PC-9 (cell line): ENCODE measurements around the gene MAZ. TPM values are rescaled to one million over a fixed set of nuclear protein-coding genes. Genes with fewer than 3 reads are reported as not detected.
"Not testable (repeated sequence)": the region's sequence is repeated elsewhere in the genome, so short reads cannot be mapped to it uniquely, and the experiment has no call there.

ENCODE experiments used
- BruUV-seq: library from RNA; stranded (reverse); fragments of 400-500 nt; replicated peaks from 2 replicates; lab custom pipeline; 2021; lab: Mats Ljungman, UMichigan
- CTCF ChIA-PET: fragments of 300-600 bp; sonication (Branson Sonifier 250); formaldehyde crosslinking; loops from one replicate; lab custom pipeline; 2022; ENCODE audit warnings: antibody characterized with exemption; lab: Charles Lee
- POLR2A ChIA-PET: fragments of 300-600 bp; sonication (Branson Sonifier 250); formaldehyde crosslinking; loops from one replicate; lab custom pipeline; 2022; ENCODE audit warnings: antibody characterized with exemption; ENCODE audit not compliant: unreplicated experiment; lab: Charles Lee
- DNase-seq, 2 experiments: peaks; one replicate each; pipeline versions ENCODE4 v3.0.0 to v3.0.0-alpha.2; 2015 to 2022; ENCODE audit warnings: mixed read lengths in 1 of 2
- H2AFZ ChIP-seq: fragments of 200-600 bp; sonication (generic); 2 replicates; pipeline ENCODE4 v1.8.1; 2017; ENCODE audit warnings: antibody characterized with exemption
- H3F3A ChIP-seq: fragments of 200-600 bp; sonication (generic); 2 replicates; pipeline ENCODE4 v1.8.1; 2017; ENCODE audit warnings: antibody characterized with exemption, mild to moderate bottlenecking, low read depth; ENCODE audit not compliant: insufficient read depth
- H3K27ac ChIP-seq: fragments of 200-600 bp; sonication (generic); 2 replicates; pipeline ENCODE4 v1.6.1; 2016; ENCODE audit warnings: mixed run types
- H3K27me3 ChIP-seq: fragments of 200-600 bp; sonication (generic); 2 replicates; pipeline ENCODE4 v1.6.1; 2016; ENCODE audit warnings: low read depth, mixed run types; ENCODE audit not compliant: insufficient read depth
- H3K36me3 ChIP-seq: fragments of 200-600 bp; sonication (generic); 2 replicates; pipeline ENCODE4 v1.6.1; 2016; ENCODE audit warnings: low read depth, mixed run types
- H3K4me1 ChIP-seq: fragments of 200-600 bp; sonication (generic); replicated peaks from 2 replicates; pipeline ENCODE4 v1.6.1; 2016; ENCODE audit warnings: mixed run types; ENCODE audit not compliant: insufficient read depth
- H3K4me2 ChIP-seq: fragments of 200-600 bp; sonication (generic); 2 replicates; pipeline ENCODE4 v1.6.1; 2017; ENCODE audit warnings: mixed run types
- H3K4me3 ChIP-seq: fragments of 200-600 bp; sonication (generic); 2 replicates; pipeline ENCODE4 v1.6.1; 2016; ENCODE audit warnings: mixed run types
- H3K79me2 ChIP-seq: fragments of 200-600 bp; sonication (generic); 2 replicates; pipeline ENCODE4 v1.6.1; 2017; ENCODE audit warnings: low read depth, mixed run types
- H3K9me2 ChIP-seq: fragments of 200-600 bp; sonication (generic); 2 replicates; pipeline ENCODE4 v1.8.1; 2017; ENCODE audit warnings: mild to moderate bottlenecking; ENCODE audit not compliant: insufficient read depth
- H3K9me3 ChIP-seq: fragments of 200-600 bp; sonication (generic); 2 replicates; pipeline ENCODE4 v1.8.1; 2016; ENCODE audit warnings: low read depth; ENCODE audit not compliant: insufficient read depth
- H4K20me1 ChIP-seq: fragments of 200-600 bp; sonication (generic); 2 replicates; pipeline ENCODE4 v1.8.1; 2017; ENCODE audit not compliant: insufficient read depth
- CTCF ChIP-seq: fragments of 200-600 bp; sonication (generic); conservative IDR thresholded peaks from 2 replicates; pipeline ENCODE4 v1.6.1; 2017; ENCODE audit warnings: mixed run types, antibody characterized with exemption, mild to moderate bottlenecking, moderate library complexity
- EZH2 ChIP-seq: fragments of 200-600 bp; sonication (generic); IDR thresholded peaks from 2 replicates; pipeline ENCODE4 v1.8.0; 2017; ENCODE audit warnings: antibody characterized with exemption, low read depth
- intact Hi-C: fragments of 100-400 bp; cut with micrococcal nuclease; formaldehyde crosslinking; loops from one replicate; pipeline ENCODE4 v1.10.0; 2022; ENCODE audit not compliant: unreplicated experiment
- total RNA-seq: library from RNA; stranded (reverse); gene quantifications from 2 replicates; pipeline ENCODE4 v1.2.3, GENCODE V29; 2021

Gene MAZ
- total RNA-seq, 1 experiment from 2014 or later, result 481 TPM

- DNase-seq, result no peak
- ChIA-PET POLR2A (interaction anchor here (0.8 kb wide), 1 partner anchor 59 kb away, joined by 4 read pairs; no protein-coding TSS in a partner anchor), CTCF (interaction anchor here (0.5 to 0.7 kb wide), 2 partner anchors 12 to 1483 kb away, joined by 3 to 6 read pairs; no protein-coding TSS in a partner anchor)
- Histone ChIP-seq H4K20me1 (no peaks in the 10 kb centered on the region), H3K4me2 (peak overlapping the region; percentile 41), H2AFZ (peak overlapping the region; percentile 30; the same call in 1 of the 2 replicates), H3K4me3 (no peak overlapping the region), H3K27ac (peak overlapping the region; percentile 45), H3K4me1 (peaks cover 14% of the 10 kb centered on the region), H3K9me2 (no peaks in the 10 kb centered on the region), H3K27me3 (no peaks in the 10 kb centered on the region), H3K36me3 (no peaks in the 10 kb centered on the region), H3F3A (peaks cover 24% of the 10 kb centered on the region), H3K9me3 (no peaks in the 10 kb centered on the region), H3K79me2 (no peaks in the 10 kb centered on the region)
- TF ChIP-seq EZH2, result no peak
- peak; percentile 39; the same call in 1 of the 2 replicates for TF ChIP-seq CTCF
- no TSS peak for BruUV-seq
- intact Hi-C loops, result no loop called here
Observed at GRCh38 chr16:29757950-29758466, 48.3 kb upstream of the MAZ start.

GRCh38 chr16:29760567-29761279 lies 45.6 kb upstream of the MAZ start:
- Histone ChIP-seq H3K9me2 (no peaks in the 10 kb centered on the region), H3K9me3 (no peaks in the 10 kb centered on the region), H3K79me2 (no peaks in the 10 kb centered on the region), H2AFZ (no peak overlapping the region), H3K4me3 (no peak overlapping the region), H3K27me3 (no peaks in the 10 kb centered on the region), H3K36me3 (no peaks in the 10 kb centered on the region), H3F3A (peaks cover 41% of the 10 kb centered on the region), H3K27ac (no peak overlapping the region), H3K4me2 (no peak overlapping the region), H3K4me1 (peaks cover 33% of the 10 kb centered on the region), H4K20me1 (no peaks in the 10 kb centered on the region)
- no peak for TF ChIP-seq CTCF
- no peak for TF ChIP-seq EZH2
- intact Hi-C loops, result no loop called here
- POLR2A ChIA-PET, result no interaction called here
- DNase-seq, result no peak
- CTCF ChIA-PET, result no interaction called here
- no TSS peak for BruUV-seq

- POLR2A ChIA-PET, H3K79me2 ChIP-seq, H3K27me3 ChIP-seq, H4K20me1 ChIP-seq, H2AFZ ChIP-seq, H3K4me3 ChIP-seq, H3K36me3 ChIP-seq, intact Hi-C loops, H3K9me2 ChIP-seq, H3K9me3 ChIP-seq, H3K4me2 ChIP-seq, H3K27ac ChIP-seq, BruUV-seq, DNase-seq: not testable (repeated sequence)
- Histone ChIP-seq H3K4me1 (peaks cover 36% of the 10 kb centered on the region), H3F3A (peaks cover 44% of the 10 kb centered on the region)
- CTCF ChIA-PET, result interaction anchor here (1.0 kb wide), 1 partner anchor 20 kb away, joined by 3 read pairs; no protein-coding TSS in a partner anchor
Observed at GRCh38 chr16:29761280-29761651, 45.1 kb upstream of the MAZ start.
